ENCODE data around the gene ALAD. TPM values are rescaled to one million over a fixed set of nuclear protein-coding genes. Genes with fewer than 3 reads are reported as not detected.
A peak's percentile ranks its signal among the peaks of the same experiment; 100 is the strongest.

The ALAD gene
- total and polyA plus RNA-seq, 2 of the 13 experiments (the other 11 are each of a cell fraction or from before 2014, with no cell fraction given) = 21.8 to 30.1 TPM

DNA sequence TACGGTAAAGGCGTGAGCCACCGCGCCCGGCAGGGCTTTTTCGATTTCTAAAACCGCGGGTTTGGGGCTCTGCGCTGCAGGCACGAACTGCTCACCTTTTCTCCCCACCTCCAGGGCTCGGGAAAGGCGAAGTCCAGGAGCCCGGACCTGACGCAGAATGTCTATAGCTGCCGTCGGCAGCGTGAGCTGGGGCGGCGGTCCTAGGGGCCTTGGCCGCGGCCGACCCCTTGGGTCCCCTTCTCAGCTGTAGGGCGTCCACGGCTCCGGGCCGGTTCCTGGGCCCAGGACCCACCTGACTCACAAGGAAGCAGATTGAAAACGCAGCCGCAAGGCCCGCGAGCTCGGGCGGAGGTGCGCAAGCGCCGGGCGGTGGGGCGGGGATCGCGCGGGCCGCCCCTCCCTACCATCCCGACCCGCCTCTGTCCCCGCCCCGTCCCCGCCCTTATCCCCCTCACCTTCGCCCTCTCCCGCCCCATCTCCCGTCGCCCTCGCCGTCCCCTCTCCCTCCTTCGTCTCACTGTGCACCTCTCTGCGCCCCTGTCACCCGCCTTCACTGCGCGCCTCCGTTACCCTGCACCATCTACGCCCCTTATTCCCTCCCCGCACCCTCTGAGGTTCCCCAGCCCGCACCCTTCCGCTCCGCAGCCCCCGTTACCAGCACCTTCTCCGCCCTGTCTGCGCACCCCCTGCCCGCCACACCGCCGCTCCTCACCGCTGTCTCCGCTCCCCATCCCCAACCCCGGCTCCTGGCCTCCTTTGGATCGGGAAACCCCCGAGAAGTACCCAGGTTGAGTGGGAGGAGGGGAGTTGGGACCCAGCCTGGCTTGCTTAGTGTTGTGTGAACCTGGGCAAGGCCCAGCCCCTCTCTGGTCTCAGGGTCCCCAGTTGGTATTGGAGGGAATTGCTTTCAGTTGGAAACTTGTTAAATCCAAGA is 24.2 kb downstream of the ALAD start, which contains the start of gene HDHD3 (continued):
- TF ChIP-seq ZFP82 (CRISPR knock-in tag; IDR thresholded peaks at IDR 0.05; ENCODE audit: borderline replicate concordance) (0 out of 2 replicates have a peak, but pooled peaks have one; percentile 26), ZNF264 (CRISPR knock-in tag; IDR thresholded peaks at IDR 0.05) (no peak), DNMT3B (CRISPR knock-in tag; conservative IDR thresholded peaks at IDR 0.05) (no peak), ZNF672 (CRISPR knock-in tag; IDR thresholded peaks at IDR 0.05) (0 out of 2 replicates have a peak, but pooled peaks have one; percentile 36), ATF1 (CRISPR knock-in tag; IDR thresholded peaks at IDR 0.05) (no peak), MAF1 (CRISPR knock-in tag; IDR thresholded peaks at IDR 0.05; ENCODE audit: borderline replicate concordance) (peak; percentile 57; the same call in 1 of the 2 replicates), THYN1 (CRISPR knock-in tag; IDR thresholded peaks at IDR 0.05; ENCODE audit: borderline replicate concordance, low read depth) (no peak), HCFC1 (IDR thresholded peaks at IDR 0.05; ENCODE audit: low read depth, low read length) (no peak), NFKB2 (CRISPR knock-in tag; IDR thresholded peaks at IDR 0.05; ENCODE audit: borderline replicate concordance) (peak; percentile 59; the same call in 1 of the 2 replicates), NCOR1 (IDR thresholded peaks at IDR 0.05; ENCODE audit: borderline replicate concordance, low read length) (no peak), TBP (CRISPR knock-in tag; IDR thresholded peaks at IDR 0.05) (no peak), NFRKB (IDR thresholded peaks at IDR 0.05) (no peak), CHD2 (IDR thresholded peaks at IDR 0.05; ENCODE audit: low read depth, low read length) (no peak), ARNTL (CRISPR knock-in tag; IDR thresholded peaks at IDR 0.05) (no peak), SMARCC2 (IDR thresholded peaks at IDR 0.05) (no peak), KMT2A (CRISPR knock-in tag; IDR thresholded peaks at IDR 0.05) (no peak), EP300 (IDR thresholded peaks at IDR 0.05; ENCODE audit: low read depth in 2 of 2, low read length in 2 of 2) (no peak), EP300 (CRISPR knock-in tag; IDR thresholded peaks at IDR 0.05; ENCODE audit: borderline replicate concordance) (0 out of 2 replicates have a peak, but pooled peaks have one; percentile 19)
- TF ChIP-seq, protein P1, sequence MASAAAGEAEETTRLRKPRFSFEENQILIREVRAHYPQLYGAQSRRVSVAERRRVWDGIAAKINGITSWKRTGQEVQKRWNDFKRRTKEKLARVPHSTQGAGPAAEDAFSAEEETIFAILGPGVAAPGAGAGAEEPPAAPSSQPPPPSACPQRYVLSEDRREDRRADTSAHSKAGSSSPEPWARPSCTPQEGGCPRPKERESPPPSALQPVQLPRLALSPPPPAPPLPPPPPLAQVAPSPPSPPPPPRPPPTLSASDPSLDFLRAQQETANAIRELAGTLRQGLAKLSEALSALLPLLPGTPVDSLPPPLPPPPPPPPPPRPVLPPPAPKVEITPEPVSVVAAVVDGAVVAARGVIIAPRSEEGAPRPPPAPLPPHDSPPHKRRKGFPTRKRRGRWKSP (CRISPR knock-in tag; IDR thresholded peaks at IDR 0.05) = no peak
- TF ChIP-seq, protein P2, sequence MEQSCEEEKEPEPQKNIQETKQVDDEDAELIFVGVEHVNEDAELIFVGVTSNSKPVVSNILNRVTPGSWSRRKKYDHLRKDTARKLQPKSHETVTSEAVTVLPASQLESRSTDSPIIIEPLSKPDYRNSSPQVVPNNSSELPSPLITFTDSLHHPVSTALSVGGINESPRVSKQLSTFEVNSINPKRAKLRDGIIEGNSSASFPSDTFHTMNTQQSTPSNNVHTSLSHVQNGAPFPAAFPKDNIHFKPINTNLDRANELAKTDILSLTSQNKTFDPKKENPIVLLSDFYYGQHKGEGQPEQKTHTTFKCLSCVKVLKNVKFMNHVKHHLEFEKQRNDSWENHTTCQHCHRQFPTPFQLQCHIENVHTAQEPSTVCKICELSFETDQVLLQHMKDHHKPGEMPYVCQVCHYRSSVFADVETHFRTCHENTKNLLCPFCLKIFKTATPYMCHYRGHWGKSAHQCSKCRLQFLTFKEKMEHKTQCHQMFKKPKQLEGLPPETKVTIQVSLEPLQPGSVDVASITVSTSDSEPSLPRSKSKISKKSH (CRISPR knock-in tag; IDR thresholded peaks at IDR 0.05; ENCODE audit: borderline replicate concordance) = no peak
- TF ChIP-seq, protein P3, sequence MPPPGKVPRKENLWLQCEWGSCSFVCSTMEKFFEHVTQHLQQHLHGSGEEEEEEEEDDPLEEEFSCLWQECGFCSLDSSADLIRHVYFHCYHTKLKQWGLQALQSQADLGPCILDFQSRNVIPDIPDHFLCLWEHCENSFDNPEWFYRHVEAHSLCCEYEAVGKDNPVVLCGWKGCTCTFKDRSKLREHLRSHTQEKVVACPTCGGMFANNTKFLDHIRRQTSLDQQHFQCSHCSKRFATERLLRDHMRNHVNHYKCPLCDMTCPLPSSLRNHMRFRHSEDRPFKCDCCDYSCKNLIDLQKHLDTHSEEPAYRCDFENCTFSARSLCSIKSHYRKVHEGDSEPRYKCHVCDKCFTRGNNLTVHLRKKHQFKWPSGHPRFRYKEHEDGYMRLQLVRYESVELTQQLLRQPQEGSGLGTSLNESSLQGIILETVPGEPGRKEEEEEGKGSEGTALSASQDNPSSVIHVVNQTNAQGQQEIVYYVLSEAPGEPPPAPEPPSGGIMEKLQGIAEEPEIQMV (CRISPR knock-in tag; IDR thresholded peaks at IDR 0.05; ENCODE audit: low read depth) = peak; percentile 67; the same call in 1 of the 2 replicates
- TF ChIP-seq, protein P4, sequence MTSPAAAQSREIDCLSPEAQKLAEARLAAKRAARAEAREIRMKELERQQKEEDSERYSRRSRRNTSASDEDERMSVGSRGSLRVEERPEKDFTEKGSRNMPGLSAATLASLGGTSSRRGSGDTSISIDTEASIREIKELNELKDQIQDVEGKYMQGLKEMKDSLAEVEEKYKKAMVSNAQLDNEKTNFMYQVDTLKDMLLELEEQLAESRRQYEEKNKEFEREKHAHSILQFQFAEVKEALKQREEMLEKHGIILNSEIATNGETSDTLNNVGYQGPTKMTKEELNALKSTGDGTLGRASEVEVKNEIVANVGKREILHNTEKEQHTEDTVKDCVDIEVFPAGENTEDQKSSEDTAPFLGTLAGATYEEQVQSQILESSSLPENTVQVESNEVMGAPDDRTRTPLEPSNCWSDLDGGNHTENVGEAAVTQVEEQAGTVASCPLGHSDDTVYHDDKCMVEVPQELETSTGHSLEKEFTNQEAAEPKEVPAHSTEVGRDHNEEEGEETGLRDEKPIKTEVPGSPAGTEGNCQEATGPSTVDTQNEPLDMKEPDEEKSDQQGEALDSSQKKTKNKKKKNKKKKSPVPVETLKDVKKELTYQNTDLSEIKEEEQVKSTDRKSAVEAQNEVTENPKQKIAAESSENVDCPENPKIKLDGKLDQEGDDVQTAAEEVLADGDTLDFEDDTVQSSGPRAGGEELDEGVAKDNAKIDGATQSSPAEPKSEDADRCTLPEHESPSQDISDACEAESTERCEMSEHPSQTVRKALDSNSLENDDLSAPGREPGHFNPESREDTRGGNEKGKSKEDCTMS (CRISPR knock-in tag; conservative IDR thresholded peaks at IDR 0.05) = no peak
- TF ChIP-seq, protein P5, sequence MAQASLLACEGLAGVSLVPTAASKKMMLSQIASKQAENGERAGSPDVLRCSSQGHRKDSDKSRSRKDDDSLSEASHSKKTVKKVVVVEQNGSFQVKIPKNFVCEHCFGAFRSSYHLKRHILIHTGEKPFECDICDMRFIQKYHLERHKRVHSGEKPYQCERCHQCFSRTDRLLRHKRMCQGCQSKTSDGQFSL (CRISPR knock-in tag; IDR thresholded peaks at IDR 0.05) = no peak

Measured in HepG2 (cell line).